ENCODE results near the gene GARIN3. TPM values are rescaled to one million over a fixed set of nuclear protein-coding genes. Genes with fewer than 3 reads are reported as not detected.

GARIN3 gene
- polyA plus RNA-seq, 1 of the 3 experiments (the other 2 are of a cell fraction), result not detected

DNA sequence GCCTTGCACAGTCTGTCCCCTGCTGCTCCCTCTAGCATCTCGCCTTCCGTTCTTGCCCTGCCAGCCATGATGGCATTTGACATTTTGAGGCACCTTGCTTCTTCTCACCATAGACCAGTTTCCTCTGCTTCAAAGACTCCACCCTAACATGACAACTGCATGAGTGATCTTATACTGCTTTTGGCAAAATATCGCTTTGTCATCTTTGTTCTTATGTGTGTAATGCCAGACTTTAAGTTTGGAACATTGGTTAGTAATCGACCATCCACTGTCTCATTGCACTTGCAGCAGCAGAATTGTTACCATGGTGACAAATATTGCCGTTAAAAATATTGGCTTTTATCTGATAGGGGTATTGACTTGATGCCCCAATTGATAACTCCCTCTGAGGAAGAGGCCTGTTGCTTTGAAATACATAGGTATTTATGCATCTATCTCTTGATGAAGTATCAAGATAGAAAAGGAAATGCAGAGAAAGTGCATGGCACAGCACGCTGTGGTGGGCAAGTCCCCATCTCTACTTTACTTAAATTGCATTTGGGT, 6.8 kb downstream of the GARIN3 start:
- H3K27me3 ChIP-seq (ENCODE audit: insufficient read depth), result peaks cover 16% of the 10 kb centered on the region; the same call in 1 of the 2 replicates
- no peak overlapping the region for H3K27ac ChIP-seq (ENCODE audit: low read depth in 2 of 2, low read length in 1 of 2)
- H3K4me3 ChIP-seq (ENCODE audit: low read depth in 2 of 2, low read length in 1 of 2), result no peak overlapping the region
- CTCF ChIA-PET, result no interaction called here
- no peak overlapping the region for H3K4me2 ChIP-seq
- TF ChIP-seq REST (IDR thresholded peaks at IDR 0.05; ENCODE audit: low read depth, low read length) (no peak), TAF1 (IDR thresholded peaks at IDR 0.05; ENCODE audit: borderline replicate concordance, low read depth, low read length) (no peak), TEAD4 (IDR thresholded peaks at IDR 0.05; ENCODE audit: borderline replicate concordance, insufficient read depth) (no peak), FOXJ3 (CRISPR knock-in tag; IDR thresholded peaks at IDR 0.05) (no peak), RAD21 (IDR thresholded peaks at IDR 0.05; ENCODE audit: low read length) (no peak), SIN3A (IDR thresholded peaks at IDR 0.05; ENCODE audit: borderline replicate concordance, low read depth, low read length) (no peak), EP300 (IDR thresholded peaks at IDR 0.05; ENCODE audit: borderline replicate concordance in 1 of 2, low read depth in 1 of 2, low read length in 1 of 2) (no peak), IRF3 (IDR thresholded peaks at IDR 0.05; ENCODE audit: low read depth, low read length) (no peak), MXI1 (IDR thresholded peaks at IDR 0.05; ENCODE audit: low read depth, low read length) (no peak)
- TF ChIP-seq, protein P1, sequence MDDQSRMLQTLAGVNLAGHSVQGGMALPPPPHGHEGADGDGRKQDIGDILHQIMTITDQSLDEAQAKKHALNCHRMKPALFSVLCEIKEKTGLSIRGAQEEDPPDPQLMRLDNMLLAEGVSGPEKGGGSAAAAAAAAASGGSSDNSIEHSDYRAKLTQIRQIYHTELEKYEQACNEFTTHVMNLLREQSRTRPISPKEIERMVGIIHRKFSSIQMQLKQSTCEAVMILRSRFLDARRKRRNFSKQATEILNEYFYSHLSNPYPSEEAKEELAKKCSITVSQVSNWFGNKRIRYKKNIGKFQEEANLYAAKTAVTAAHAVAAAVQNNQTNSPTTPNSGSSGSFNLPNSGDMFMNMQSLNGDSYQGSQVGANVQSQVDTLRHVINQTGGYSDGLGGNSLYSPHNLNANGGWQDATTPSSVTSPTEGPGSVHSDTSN (IDR thresholded peaks at IDR 0.05), result no peak
- H3F3A ChIP-seq (replicated peaks; ENCODE audit: insufficient read depth), result no peaks in the 10 kb centered on the region
- POLR2A ChIA-PET, result no interaction called here
- no peaks in the 10 kb centered on the region for H4K20me1 ChIP-seq (ENCODE audit: insufficient read depth)
- WGBS (ENCODE audit: low lambda C conversion rate), result 46% methylated on average over 6 of the region's 6 CpGs
- H3K36me3 ChIP-seq (replicated peaks in 1 of 2; ENCODE audit: control insufficient read depth in 1 of 2, insufficient read depth in 2 of 2, low read length in 1 of 2), result no peaks in the 10 kb centered on the region
- H3K79me2 ChIP-seq (ENCODE audit: insufficient read depth), result no peaks in the 10 kb centered on the region
- H3K9ac ChIP-seq, result no peak overlapping the region
- no peaks in the 10 kb centered on the region for H3K9me3 ChIP-seq
- H2AFZ ChIP-seq (ENCODE audit: low read depth), result no peak overlapping the region
- no peak for DNase-seq
- H3K4me1 ChIP-seq (ENCODE audit: control insufficient read depth in 1 of 2, insufficient read depth in 2 of 2, low read depth in 1 of 2, low read length in 1 of 2), result no peaks in the 10 kb centered on the region
- no peaks in the 10 kb centered on the region for H3K9me2 ChIP-seq
